HEK293 (cell line): ENCODE measurements around the gene PILRB.
"Not testable (repeated sequence)": the region's sequence is repeated elsewhere in the genome, so short reads cannot be mapped to it uniquely, and the experiment has no call there.

Experiments used
- CTCF ChIA-PET: fragments of 350-600 bp; formaldehyde crosslinking; extraction: SDS; loops from one replicate; lab custom pipeline; 2021; ENCODE audit warnings: antibody characterized with exemption; lab: Yijun Ruan, JAX
- POLR2A ChIA-PET: fragments of 300-600 bp; formaldehyde crosslinking; extraction: SDS; loops from one replicate; lab custom pipeline; 2020; ENCODE audit warnings: antibody characterized with exemption, inconsistent platforms; lab: Yijun Ruan, JAX
- H3K27ac ChIP-seq: fragments of 200-500 bp; sonication (Bioruptor generic); 2 replicates; pipeline ENCODE4 v1.5.1; 2014; ENCODE audit warnings: low read depth, low read length, control low read depth, inconsistent platforms; ENCODE audit errors: extremely low read depth
- H3K36me3 ChIP-seq, 2 experiments: fragments of 200-500 bp in 1 of 2; sonication (Bioruptor generic) in 1 of 2; 1 replicate in 1 of 2; 2 replicates in 1 of 2; pipeline ENCODE4 v1.5.1; 2014 to 2017; ENCODE audit warnings: inconsistent platforms in 2 of 2, low read length in 2 of 2; ENCODE audit not compliant: control insufficient read depth in 2 of 2, insufficient read depth in 1 of 2
- H3K4me1 ChIP-seq: fragments of 200-500 bp; sonication (Bioruptor generic); 2 replicates; pipeline ENCODE4 v1.5.1; 2014; ENCODE audit warnings: mild to moderate bottlenecking, low read length, inconsistent platforms; ENCODE audit not compliant: control insufficient read depth, insufficient read depth
- H3K4me3 ChIP-seq: 2 replicates; pipeline ENCODE4 v1.5.1; 2011; ENCODE audit warnings: low read depth, mild to moderate bottlenecking, control low read depth, low read length, moderate library complexity
- H3K9me3 ChIP-seq: fragments of 200-500 bp; sonication (Bioruptor generic); 2 replicates; pipeline ENCODE4 v1.5.1; 2014; ENCODE audit warnings: low read depth, low read length, inconsistent platforms; ENCODE audit not compliant: control insufficient read depth, insufficient read depth
- GLIS2 ChIP-seq: fragments of 450-650 bp; formaldehyde crosslinking; IDR thresholded peaks from 2 replicates; pipeline ENCODE4 v1.5.1; 2016; ENCODE audit warnings: missing biosample characterization, missing genetic modification characterization
- INSM2 ChIP-seq: fragments of 450-650 bp; formaldehyde crosslinking; IDR thresholded peaks from 2 replicates; pipeline ENCODE4 v1.5.1; 2016; ENCODE audit warnings: missing biosample characterization, missing genetic modification characterization
- KLF16 ChIP-seq: fragments of 450-650 bp; formaldehyde crosslinking; IDR thresholded peaks from 2 replicates; pipeline ENCODE4 v1.5.1; 2017; ENCODE audit warnings: missing biosample characterization, missing genetic modification characterization
- KLF9 ChIP-seq: fragments of 450-650 bp; formaldehyde crosslinking; IDR thresholded peaks from 2 replicates; pipeline ENCODE4 v1.5.1; 2016; ENCODE audit warnings: missing biosample characterization, missing genetic modification characterization, low read depth
- PRDM10 ChIP-seq: fragments of 450-650 bp; formaldehyde crosslinking; IDR thresholded peaks from 2 replicates; pipeline ENCODE4 v1.5.1; 2016; ENCODE audit warnings: missing biosample characterization, missing genetic modification characterization
- SP2 ChIP-seq: fragments of 450-650 bp; formaldehyde crosslinking; IDR thresholded peaks from 2 replicates; pipeline ENCODE4 v1.5.1; 2016; ENCODE audit warnings: missing biosample characterization, missing genetic modification characterization
- ZBTB10 ChIP-seq: fragments of 450-650 bp; formaldehyde crosslinking; IDR thresholded peaks from 2 replicates; pipeline ENCODE4 v1.5.1; 2016; ENCODE audit warnings: missing biosample characterization, missing genetic modification characterization
- ZBTB17 ChIP-seq: fragments of 450-650 bp; formaldehyde crosslinking; IDR thresholded peaks from 2 replicates; pipeline ENCODE4 v1.5.1; 2016; ENCODE audit warnings: missing biosample characterization, missing genetic modification characterization
- ZBTB21 ChIP-seq: fragments of 450-650 bp; formaldehyde crosslinking; IDR thresholded peaks from 2 replicates; pipeline ENCODE4 v1.5.1; 2017; ENCODE audit warnings: missing biosample characterization, missing genetic modification characterization
- ZBTB48 ChIP-seq: fragments of 450-650 bp; formaldehyde crosslinking; IDR thresholded peaks from 2 replicates; pipeline ENCODE4 v1.5.1; 2016; ENCODE audit warnings: missing biosample characterization, missing genetic modification characterization
- ZBTB8A ChIP-seq: fragments of 450-650 bp; formaldehyde crosslinking; IDR thresholded peaks from 2 replicates; pipeline ENCODE4 v1.5.1; 2016; ENCODE audit warnings: missing biosample characterization, missing genetic modification characterization
- ZFHX2 ChIP-seq: fragments of 450-650 bp; formaldehyde crosslinking; conservative IDR thresholded peaks from 2 replicates; pipeline ENCODE4 v1.5.1; 2016; ENCODE audit warnings: missing biosample characterization, missing genetic modification characterization
- ZNF366 ChIP-seq: fragments of 450-650 bp; formaldehyde crosslinking; conservative IDR thresholded peaks from 2 replicates; pipeline ENCODE4 v1.5.1; 2016; ENCODE audit warnings: missing biosample characterization, missing genetic modification characterization
- ZNF391 ChIP-seq: fragments of 450-650 bp; formaldehyde crosslinking; IDR thresholded peaks from 2 replicates; pipeline ENCODE4 v1.5.1; 2016; ENCODE audit warnings: low read depth, missing biosample characterization, missing genetic modification characterization, borderline replicate concordance
- ZNF501 ChIP-seq: fragments of 450-650 bp; formaldehyde crosslinking; IDR thresholded peaks from 2 replicates; pipeline ENCODE4 v1.5.1; 2016; ENCODE audit warnings: missing biosample characterization, missing genetic modification characterization
- ZNF548 ChIP-seq: fragments of 450-650 bp; formaldehyde crosslinking; IDR thresholded peaks from 2 replicates; pipeline ENCODE4 v1.5.1; 2016; ENCODE audit warnings: missing biosample characterization, missing genetic modification characterization
- ZNF561 ChIP-seq: fragments of 450-650 bp; IDR thresholded peaks from 2 replicates; pipeline ENCODE4 v1.5.1; 2018; ENCODE audit warnings: missing biosample characterization, missing genetic modification characterization, borderline replicate concordance
- ZNF610 ChIP-seq: fragments of 450-650 bp; formaldehyde crosslinking; IDR thresholded peaks from 2 replicates; pipeline ENCODE4 v1.5.1; 2016; ENCODE audit warnings: missing biosample characterization, missing genetic modification characterization, borderline replicate concordance
- ZNF629 ChIP-seq: fragments of 450-650 bp; formaldehyde crosslinking; IDR thresholded peaks from 2 replicates; pipeline ENCODE4 v1.5.1; 2017; ENCODE audit warnings: missing biosample characterization, missing genetic modification characterization
- ZNF692 ChIP-seq: fragments of 450-650 bp; formaldehyde crosslinking; IDR thresholded peaks from 2 replicates; pipeline ENCODE4 v1.5.1; 2016; ENCODE audit warnings: missing biosample characterization, missing genetic modification characterization
- ZNF76 ChIP-seq: fragments of 450-650 bp; formaldehyde crosslinking; IDR thresholded peaks from 2 replicates; pipeline ENCODE4; 2016; ENCODE audit warnings: low read depth, missing biosample characterization, missing genetic modification characterization, borderline replicate concordance
- ZXDB ChIP-seq: fragments of 450-650 bp; formaldehyde crosslinking; IDR thresholded peaks from 2 replicates; pipeline ENCODE4 v1.5.1; 2016; ENCODE audit warnings: missing biosample characterization, missing genetic modification characterization
- TF ChIP-seq, protein P1 (sequence below): fragments of 450-650 bp; formaldehyde crosslinking; IDR thresholded peaks from 2 replicates; pipeline ENCODE4 v1.5.1; 2017; ENCODE audit warnings: missing biosample characterization, missing genetic modification characterization

The PILRB gene

GRCh38 chr7:100335566-100336466 is 22.1 kb upstream of the PILRB start:
- H3K4me3 ChIP-seq = peak overlapping the region; percentile 89
- H3K9me3 ChIP-seq, CTCF ChIA-PET, H3K36me3 ChIP-seq, H3K4me1 ChIP-seq: not testable (repeated sequence)
- peak overlapping the region; percentile 66 for H3K27ac ChIP-seq
- POLR2A ChIA-PET = interaction anchor here (0.7 to 1.2 kb wide), 4 partner anchors 11 to 187 kb away, joined by 3 read pairs; partner anchors contain the start of genes LAMTOR4 and ZCWPW1
- TF ChIP-seq ZNF366 (tag by site-specific recombination) (0 out of 2 replicates have a peak, but pooled peaks have one; percentile 32), ZFHX2 (tag by site-specific recombination) (peak; percentile 54), KLF16 (tag by site-specific recombination) (peak; percentile 69; the same call in 1 of the 2 replicates), GLIS2 (tag by site-specific recombination) (peak; percentile 92), ZNF391 (tag by site-specific recombination) (peak; percentile 86; the same call in 1 of the 2 replicates), ZNF76 (peak; percentile 68; the same call in 1 of the 2 replicates), ZNF548 (tag by site-specific recombination) (peak; percentile 95), INSM2 (tag by site-specific recombination) (peak; percentile 40; the same call in 1 of the 2 replicates), KLF9 (peak; percentile 57), ZNF561 (tag by site-specific recombination) (peak; percentile 83), ZNF692 (tag by site-specific recombination) (peak; percentile 50; the same call in 1 of the 2 replicates), ZBTB17 (peak; percentile 88), PRDM10 (peak; percentile 62; the same call in 1 of the 2 replicates), ZBTB10 (tag by site-specific recombination) (peak; percentile 64; the same call in 1 of the 2 replicates), ZBTB8A (tag by site-specific recombination) (peak; percentile 90), ZXDB (tag by site-specific recombination) (peak; percentile 96), ZBTB48 (peak; percentile 59; the same call in 1 of the 2 replicates), ZNF629 (tag by site-specific recombination) (peak; percentile 96), ZNF610 (tag by site-specific recombination) (peak; percentile 40; the same call in 1 of the 2 replicates), ZNF501 (tag by site-specific recombination) (peak; percentile 97), ZBTB21 (tag by site-specific recombination) (peak; percentile 89), SP2 (tag by site-specific recombination) (peak; percentile 95)
- TF ChIP-seq, protein P1, sequence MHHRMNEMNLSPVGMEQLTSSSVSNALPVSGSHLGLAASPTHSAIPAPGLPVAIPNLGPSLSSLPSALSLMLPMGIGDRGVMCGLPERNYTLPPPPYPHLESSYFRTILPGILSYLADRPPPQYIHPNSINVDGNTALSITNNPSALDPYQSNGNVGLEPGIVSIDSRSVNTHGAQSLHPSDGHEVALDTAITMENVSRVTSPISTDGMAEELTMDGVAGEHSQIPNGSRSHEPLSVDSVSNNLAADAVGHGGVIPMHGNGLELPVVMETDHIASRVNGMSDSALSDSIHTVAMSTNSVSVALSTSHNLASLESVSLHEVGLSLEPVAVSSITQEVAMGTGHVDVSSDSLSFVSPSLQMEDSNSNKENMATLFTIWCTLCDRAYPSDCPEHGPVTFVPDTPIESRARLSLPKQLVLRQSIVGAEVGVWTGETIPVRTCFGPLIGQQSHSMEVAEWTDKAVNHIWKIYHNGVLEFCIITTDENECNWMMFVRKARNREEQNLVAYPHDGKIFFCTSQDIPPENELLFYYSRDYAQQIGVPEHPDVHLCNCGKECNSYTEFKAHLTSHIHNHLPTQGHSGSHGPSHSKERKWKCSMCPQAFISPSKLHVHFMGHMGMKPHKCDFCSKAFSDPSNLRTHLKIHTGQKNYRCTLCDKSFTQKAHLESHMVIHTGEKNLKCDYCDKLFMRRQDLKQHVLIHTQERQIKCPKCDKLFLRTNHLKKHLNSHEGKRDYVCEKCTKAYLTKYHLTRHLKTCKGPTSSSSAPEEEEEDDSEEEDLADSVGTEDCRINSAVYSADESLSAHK (tag by site-specific recombination) = 0 out of 2 replicates have a peak, but pooled peaks have one; percentile 26
